ENCODE data around the gene NSMCE4A. TPM values are rescaled to one million over a fixed set of nuclear protein-coding genes. Genes with fewer than 3 reads are reported as not detected.

Gene NSMCE4A
- total RNA-seq, 1 donor from 2014 or later = 13.1 TPM

GRCh38 chr10:122014652-122015248 lies 39.7 kb upstream of the NSMCE4A start:
- Mint-ChIP-seq H3K27ac (ENCODE audit: unreplicated experiment) (no peak overlapping the region), H3K4me3 (ENCODE audit: unreplicated experiment) (no peak overlapping the region)

DNA sequence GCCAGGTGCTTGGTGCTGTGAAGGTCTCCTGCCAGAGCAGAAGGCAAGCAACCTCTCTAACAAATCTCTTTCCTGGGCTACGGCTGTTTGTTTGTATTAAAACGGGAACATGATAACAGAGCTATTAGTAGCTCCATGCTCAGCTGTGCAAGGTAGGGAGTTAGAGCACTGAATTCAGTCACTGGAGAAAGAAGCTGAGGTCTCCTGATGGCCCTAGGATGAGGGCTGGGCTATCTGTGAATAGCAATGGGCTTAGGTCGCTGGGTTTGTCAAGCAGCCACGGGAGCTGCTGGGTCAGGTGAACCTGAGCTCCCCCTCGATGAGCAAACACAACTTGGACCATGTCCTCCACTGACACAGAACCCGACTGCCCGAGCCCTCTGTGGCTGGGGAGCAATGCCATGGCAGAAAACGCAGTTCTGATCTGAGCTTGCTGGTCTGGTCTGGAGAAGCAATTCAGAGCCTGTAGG lies 38.3 kb upstream of the NSMCE4A start:
- Histone ChIP-seq H3K36me3 (ENCODE audit: insufficient read depth, low read length) (no peaks in the 10 kb centered on the region), H3K4me1 (ENCODE audit: insufficient read depth, low read length) (no peaks in the 10 kb centered on the region), H3K27me3 (ENCODE audit: insufficient read depth, low read length) (no peaks in the 10 kb centered on the region), H3K4me3 (ENCODE audit: insufficient read depth, low read depth, low read length) (no peak overlapping the region), H3K4me2 (ENCODE audit: low read length) (no peak overlapping the region), H3K27ac (ENCODE audit: low read depth, low read length) (no peak overlapping the region), H3K9ac (ENCODE audit: low read length) (no peak overlapping the region), H3K9me3 (ENCODE audit: insufficient read depth, low read depth, low read length) (no peaks in the 10 kb centered on the region), H4K20me1 (ENCODE audit: insufficient read depth, low read length) (no peaks in the 10 kb centered on the region), H2AFZ (ENCODE audit: low read depth, low read length) (no peak overlapping the region), H3K79me2 (ENCODE audit: insufficient read depth, low read length) (no peaks in the 10 kb centered on the region)
- TF ChIP-seq, protein P1, sequence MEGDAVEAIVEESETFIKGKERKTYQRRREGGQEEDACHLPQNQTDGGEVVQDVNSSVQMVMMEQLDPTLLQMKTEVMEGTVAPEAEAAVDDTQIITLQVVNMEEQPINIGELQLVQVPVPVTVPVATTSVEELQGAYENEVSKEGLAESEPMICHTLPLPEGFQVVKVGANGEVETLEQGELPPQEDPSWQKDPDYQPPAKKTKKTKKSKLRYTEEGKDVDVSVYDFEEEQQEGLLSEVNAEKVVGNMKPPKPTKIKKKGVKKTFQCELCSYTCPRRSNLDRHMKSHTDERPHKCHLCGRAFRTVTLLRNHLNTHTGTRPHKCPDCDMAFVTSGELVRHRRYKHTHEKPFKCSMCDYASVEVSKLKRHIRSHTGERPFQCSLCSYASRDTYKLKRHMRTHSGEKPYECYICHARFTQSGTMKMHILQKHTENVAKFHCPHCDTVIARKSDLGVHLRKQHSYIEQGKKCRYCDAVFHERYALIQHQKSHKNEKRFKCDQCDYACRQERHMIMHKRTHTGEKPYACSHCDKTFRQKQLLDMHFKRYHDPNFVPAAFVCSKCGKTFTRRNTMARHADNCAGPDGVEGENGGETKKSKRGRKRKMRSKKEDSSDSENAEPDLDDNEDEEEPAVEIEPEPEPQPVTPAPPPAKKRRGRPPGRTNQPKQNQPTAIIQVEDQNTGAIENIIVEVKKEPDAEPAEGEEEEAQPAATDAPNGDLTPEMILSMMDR (IDR thresholded peaks at IDR 0.05; ENCODE audit: insufficient read depth, low read depth, low read length) = no peak
- TF ChIP-seq EZH2 (IDR thresholded peaks at IDR 0.05; ENCODE audit: insufficient read depth, low read length) = no peak
- Mint-ChIP-seq H3K27me3 (ENCODE audit: low read depth, unreplicated experiment) (peaks cover 14% of the 10 kb centered on the region), H3K36me3 (ENCODE audit: low read depth, unreplicated experiment) (no peaks in the 10 kb centered on the region), H3K4me3 (ENCODE audit: unreplicated experiment) (no peak overlapping the region), H3K27ac (ENCODE audit: unreplicated experiment) (no peak overlapping the region), H3K9me3 (ENCODE audit: unreplicated experiment) (peaks cover 10% of the 10 kb centered on the region), H3K4me1 (ENCODE audit: low read depth, unreplicated experiment) (no peaks in the 10 kb centered on the region)
- DNase-seq (ENCODE audit: low read depth) (no peak), FAIRE-seq (no peak)

More at GRCh38 chr10:122014652-122015248, 39.7 kb upstream of the NSMCE4A start:
- H3K27me3 Mint-ChIP-seq (ENCODE audit: low read depth, unreplicated experiment) = peaks cover 14% of the 10 kb centered on the region
- TF ChIP-seq, protein P1 (IDR thresholded peaks at IDR 0.05; ENCODE audit: insufficient read depth, low read depth, low read length) = no peak
- no peak for TF ChIP-seq EZH2 (IDR thresholded peaks at IDR 0.05; ENCODE audit: insufficient read depth, low read length)
- Histone ChIP-seq H4K20me1 (ENCODE audit: insufficient read depth, low read length) (no peaks in the 10 kb centered on the region), H3K4me1 (ENCODE audit: insufficient read depth, low read length) (no peaks in the 10 kb centered on the region), H3K27ac (ENCODE audit: low read depth, low read length) (no peak overlapping the region), H3K36me3 (ENCODE audit: insufficient read depth, low read length) (no peaks in the 10 kb centered on the region), H3K9ac (ENCODE audit: low read length) (no peak overlapping the region), H3K4me2 (ENCODE audit: low read length) (no peak overlapping the region), H3K27me3 (ENCODE audit: insufficient read depth, low read length) (peaks cover 9% of the 10 kb centered on the region), H3K9me3 (ENCODE audit: insufficient read depth, low read depth, low read length) (no peaks in the 10 kb centered on the region), H3K79me2 (ENCODE audit: insufficient read depth, low read length) (no peaks in the 10 kb centered on the region), H2AFZ (ENCODE audit: low read depth, low read length) (no peak overlapping the region), H3K4me3 (ENCODE audit: insufficient read depth, low read depth, low read length) (no peak overlapping the region)
- DNase-seq (ENCODE audit: low read depth) (no peak), FAIRE-seq (no peak)
- H3K4me1 Mint-ChIP-seq (ENCODE audit: low read depth, unreplicated experiment) = no peaks in the 10 kb centered on the region
- no peaks in the 10 kb centered on the region for H3K36me3 Mint-ChIP-seq (ENCODE audit: low read depth, unreplicated experiment)
- H3K9me3 Mint-ChIP-seq (ENCODE audit: unreplicated experiment) = peaks cover 10% of the 10 kb centered on the region

GRCh38 chr10:122012731-122013130 lies 37.7 kb upstream of the NSMCE4A start:
- no peak for FAIRE-seq

More at GRCh38 chr10:122012731-122013130, 37.7 kb upstream of the NSMCE4A start:
- H3K27ac Mint-ChIP-seq (ENCODE audit: unreplicated experiment) = no peak overlapping the region
- peaks cover 10% of the 10 kb centered on the region for H3K9me3 Mint-ChIP-seq (ENCODE audit: unreplicated experiment)
- no peaks in the 10 kb centered on the region for H3K36me3 Mint-ChIP-seq (ENCODE audit: low read depth, unreplicated experiment)
- H3K4me3 Mint-ChIP-seq (ENCODE audit: unreplicated experiment) = no peak overlapping the region
- H3K36me3 ChIP-seq (ENCODE audit: insufficient read depth, low read length) = no peaks in the 10 kb centered on the region
- no peaks in the 10 kb centered on the region for H3K79me2 ChIP-seq (ENCODE audit: insufficient read depth, low read length)
- no peaks in the 10 kb centered on the region for H3K4me1 ChIP-seq (ENCODE audit: insufficient read depth, low read length)
- peaks cover 14% of the 10 kb centered on the region for H3K27me3 Mint-ChIP-seq (ENCODE audit: low read depth, unreplicated experiment)
- no peak overlapping the region for H3K4me2 ChIP-seq (ENCODE audit: low read length)
- no peaks in the 10 kb centered on the region for H4K20me1 ChIP-seq (ENCODE audit: insufficient read depth, low read length)
- DNase-seq (ENCODE audit: low read depth) = no peak
- no peak overlapping the region for H2AFZ ChIP-seq (ENCODE audit: low read depth, low read length)
- H3K4me3 ChIP-seq (ENCODE audit: insufficient read depth, low read depth, low read length) = no peak overlapping the region
- H3K4me1 Mint-ChIP-seq (ENCODE audit: low read depth, unreplicated experiment) = no peaks in the 10 kb centered on the region
- H3K9me3 ChIP-seq (ENCODE audit: insufficient read depth, low read depth, low read length) = no peaks in the 10 kb centered on the region
- TF ChIP-seq, protein P1 (IDR thresholded peaks at IDR 0.05; ENCODE audit: insufficient read depth, low read depth, low read length) = no peak
- no peak for TF ChIP-seq EZH2 (IDR thresholded peaks at IDR 0.05; ENCODE audit: insufficient read depth, low read length)
- H3K9ac ChIP-seq (ENCODE audit: low read length) = no peak overlapping the region
- H3K27ac ChIP-seq (ENCODE audit: low read depth, low read length) = no peak overlapping the region
- H3K27me3 ChIP-seq (ENCODE audit: insufficient read depth, low read length) = no peaks in the 10 kb centered on the region

All from astrocyte (in vitro differentiated cells and primary cell).